Endodermal cell (in vitro differentiated cells): Measurements from ENCODE around the gene VWA3B. TPM values are rescaled to one million over a fixed set of nuclear protein-coding genes. Genes with fewer than 3 reads are reported as not detected.

Source experiments
- DNase-seq: peaks from one replicate; pipeline ENCODE4 v3.0.0-alpha.2; 2017
- H3K27ac ChIP-seq: 2 replicates; pipeline ENCODE4 v1.5.1; 2013; ENCODE audit warnings: mild to moderate bottlenecking, low read depth, low read length, moderate library complexity
- H3K27me3 ChIP-seq: 2 replicates; pipeline ENCODE4 v1.6.1; 2013; ENCODE audit warnings: mild to moderate bottlenecking, low read length, moderate library complexity; ENCODE audit not compliant: insufficient read depth, control insufficient read depth, poor library complexity, severe bottlenecking
- H3K36me3 ChIP-seq: 2 replicates; pipeline ENCODE4 v1.7.0; 2013; ENCODE audit warnings: mild to moderate bottlenecking, low read length, moderate library complexity; ENCODE audit not compliant: control insufficient read depth, insufficient read depth
- H3K4me1 ChIP-seq: one replicate; pipeline ENCODE4 v1.7.0; 2013; ENCODE audit warnings: low read length; ENCODE audit not compliant: control insufficient read depth, insufficient read depth
- H3K4me3 ChIP-seq: 2 replicates; pipeline ENCODE4 v1.5.1; 2013; ENCODE audit warnings: mild to moderate bottlenecking, low read length, moderate library complexity
- H3K9ac ChIP-seq: 2 replicates; pipeline ENCODE4 v1.6.1; 2013; ENCODE audit warnings: mild to moderate bottlenecking, low read length, moderate library complexity; ENCODE audit not compliant: poor library complexity, severe bottlenecking; ENCODE audit errors: extremely low read depth
- H3K9me3 ChIP-seq: 2 replicates; pipeline ENCODE4 v1.6.1; 2013; ENCODE audit warnings: mild to moderate bottlenecking, low read length, moderate library complexity; ENCODE audit not compliant: control insufficient read depth
- H3K27ac Mint-ChIP-seq: 2 replicates; pipeline ENCODE4 v1.8.0; 2020; ENCODE audit warnings: mixed read lengths
- H3K27me3 Mint-ChIP-seq: 2 replicates; pipeline ENCODE4 v1.8.0; 2021; ENCODE audit warnings: mild to moderate bottlenecking, mixed read lengths; ENCODE audit not compliant: insufficient read depth
- H3K36me3 Mint-ChIP-seq: 2 replicates; pipeline ENCODE4 v1.8.0; 2020; ENCODE audit warnings: low read depth, mixed read lengths
- H3K4me1 Mint-ChIP-seq: 2 replicates; pipeline ENCODE4 v1.8.0; 2020; ENCODE audit warnings: mixed read lengths
- H3K4me3 Mint-ChIP-seq: 2 replicates; pipeline ENCODE4 v1.8.0; 2020; ENCODE audit warnings: mild to moderate bottlenecking, moderate library complexity, mixed read lengths
- H3K9me3 Mint-ChIP-seq: 2 replicates; pipeline ENCODE4 v1.8.0; 2020; ENCODE audit warnings: mild to moderate bottlenecking, mixed read lengths
- CTCF ChIP-seq: fragments of 200-600 bp; sonication (generic); conservative IDR thresholded peaks from 2 replicates; pipeline ENCODE4 v1.5.0; 2021; ENCODE audit warnings: antibody characterized with exemption, mild to moderate bottlenecking
- WGBS, 2 experiments: methylation state at CpG; one replicate each; pipeline versions ENCODE4 v1.1.5 to v1.1.7; 2013; ENCODE audit warnings: missing lambda C conversion rate in 2 of 2, mixed read lengths in 1 of 2; ENCODE audit not compliant: insufficient coverage in 1 of 2, insufficient read length in 1 of 2; 5-methylcytosine and 5-hydroxymethylcytosine counted together
- total RNA-seq, 2 donors: library from RNA; stranded (reverse); fragmentation: NEBNext Ultra II Directional in 1 of 2; extraction: Animal tissue kit (Norgen Biotek cat#: 25700) in 1 of 2; gene quantifications; 2 replicates in 1 of 2; 3 replicates in 1 of 2; pipeline ENCODE4 v1.2.1, GENCODE V29; 2021

The VWA3B gene
- total RNA-seq, 2 donors from 2014 or later = 0.38 to 0.64 TPM

DNA sequence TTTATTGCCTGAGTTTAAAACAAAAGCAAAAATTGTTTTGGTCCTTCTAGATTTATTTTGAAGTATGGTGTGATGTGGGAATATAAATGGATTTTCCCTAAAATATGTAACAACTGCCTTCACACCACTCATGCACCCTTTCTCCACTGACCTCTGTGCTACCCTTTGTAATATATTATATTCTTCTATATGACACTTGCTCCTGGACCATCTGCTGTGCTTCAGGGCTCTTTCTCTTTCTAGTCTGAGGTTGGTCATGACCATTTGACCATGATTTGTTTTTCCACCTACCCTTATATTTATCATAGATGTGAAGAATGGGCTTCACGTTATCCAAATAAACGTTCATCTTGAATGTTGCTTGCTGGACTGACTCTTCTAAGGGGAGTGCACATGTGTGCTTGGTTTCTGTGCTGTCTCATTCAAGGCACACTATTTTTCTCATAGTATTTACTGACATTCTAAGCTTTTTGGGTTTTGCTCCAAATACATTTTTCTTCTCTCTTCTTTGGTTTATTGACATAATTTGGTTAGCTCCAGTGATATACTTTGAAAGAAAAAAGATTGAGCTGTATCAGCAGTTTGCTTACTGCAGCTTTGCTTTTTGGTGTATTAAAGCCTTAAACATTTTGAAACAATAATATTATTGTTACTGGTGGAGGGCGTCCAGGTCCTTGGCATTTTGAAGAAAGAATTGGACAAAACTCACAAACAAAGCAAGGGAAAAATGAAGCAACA, 61.8 kb downstream of the VWA3B start:
- Mint-ChIP-seq H3K4me3 (no peak overlapping the region), H3K36me3 (no peaks in the 10 kb centered on the region), H3K4me1 (no peaks in the 10 kb centered on the region), H3K27me3 (no peaks in the 10 kb centered on the region), H3K9me3 (peaks cover 2% of the 10 kb centered on the region), H3K27ac (no peak overlapping the region)
- Histone ChIP-seq H3K9ac (no peak overlapping the region), H3K4me1 (no peaks in the 10 kb centered on the region), H3K36me3 (no peaks in the 10 kb centered on the region), H3K9me3 (peaks cover 16% of the 10 kb centered on the region), H3K4me3 (no peak overlapping the region), H3K27ac (no peak overlapping the region), H3K27me3 (no peaks in the 10 kb centered on the region)
- DNase-seq = no peak
- no peak for TF ChIP-seq CTCF
- 79 to 94% methylated on average over 2 to 3 of the region's 3 CpGs for WGBS, 2 experiments

DNA sequence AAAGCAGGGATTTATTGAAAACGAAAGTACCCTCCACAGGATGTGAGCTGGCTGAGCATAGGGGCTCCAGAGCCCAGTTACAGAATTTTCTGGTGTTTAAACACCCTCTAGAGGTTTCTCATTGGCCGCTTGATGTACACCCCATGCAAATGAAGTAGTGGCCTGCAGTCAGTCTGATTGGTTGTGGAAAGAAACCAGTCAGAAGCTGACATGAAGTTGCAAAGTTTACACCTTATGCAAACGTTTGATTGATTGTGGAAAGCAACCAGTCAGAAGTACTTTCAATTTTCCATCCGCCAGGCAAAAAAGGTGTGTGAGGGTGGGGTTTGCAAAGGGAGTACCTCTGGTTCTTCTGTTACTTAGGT, 62.3 kb downstream of the VWA3B start:
- Histone ChIP-seq H3K27me3 (no peaks in the 10 kb centered on the region), H3K9ac (no peak overlapping the region), H3K9me3 (peaks cover 16% of the 10 kb centered on the region), H3K27ac (no peak overlapping the region), H3K4me1 (peaks cover 3% of the 10 kb centered on the region), H3K4me3 (no peak overlapping the region), H3K36me3 (no peaks in the 10 kb centered on the region)
- Mint-ChIP-seq H3K27ac (no peak overlapping the region), H3K9me3 (peaks cover 2% of the 10 kb centered on the region), H3K4me3 (no peak overlapping the region), H3K27me3 (no peaks in the 10 kb centered on the region), H3K36me3 (no peaks in the 10 kb centered on the region), H3K4me1 (peaks cover 3% of the 10 kb centered on the region)
- TF ChIP-seq CTCF = no peak
- WGBS, 2 experiments = 74 to 87% methylated on average over 3 to 4 of the region's 4 CpGs
- DNase-seq = peak; percentile 54

GRCh38 chr2:98153481-98153880, 66.5 kb downstream of the VWA3B start:
- Histone ChIP-seq H3K9ac (no peak overlapping the region), H3K27me3 (no peaks in the 10 kb centered on the region), H3K9me3 (no peaks in the 10 kb centered on the region), H3K27ac (no peak overlapping the region), H3K36me3 (no peaks in the 10 kb centered on the region), H3K4me1 (peaks cover 6% of the 10 kb centered on the region), H3K4me3 (no peak overlapping the region)
- 95 to 98% methylated on average over 5 of the region's 5 CpGs for WGBS, 2 experiments
- H3K9me3 Mint-ChIP-seq = no peaks in the 10 kb centered on the region
- H3K27ac Mint-ChIP-seq = no peak overlapping the region
- H3K4me1 Mint-ChIP-seq = peaks cover 14% of the 10 kb centered on the region
- H3K27me3 Mint-ChIP-seq = no peaks in the 10 kb centered on the region
- H3K36me3 Mint-ChIP-seq = no peaks in the 10 kb centered on the region
- TF ChIP-seq CTCF = no peak
- no peak overlapping the region for H3K4me3 Mint-ChIP-seq
- no peak for DNase-seq
